GM23338 (cell line): Measurements from ENCODE around the gene RPS3A. TPM values are rescaled to one million over a fixed set of nuclear protein-coding genes. Genes with fewer than 3 reads are reported as not detected.

Source experiments
- ATAC-seq: fragments of 200-7000 bp; cut with Tn5 transposase; 3 replicates; pipeline ENCODE4 v1.9.1; 2020
- DNase-seq: peaks from one replicate; pipeline ENCODE4 v3.0.0-alpha.2; 2015; ENCODE audit warnings: low spot score
- H2AFZ ChIP-seq: fragments of 200-600 bp; sonication (generic); 2 replicates; pipeline ENCODE4 v1.8.0; 2016; ENCODE audit warnings: antibody characterized with exemption, mild to moderate bottlenecking, moderate library complexity
- H3F3A ChIP-seq: fragments of 200-600 bp; sonication (generic); replicated peaks from 2 replicates; pipeline ENCODE4 v1.8.0; 2017; ENCODE audit warnings: antibody characterized with exemption, mixed run types, low read depth
- H3K27ac ChIP-seq: fragments of 200-600 bp; sonication (generic); 2 replicates; pipeline ENCODE4 v1.6.1; 2016; ENCODE audit warnings: low read depth
- H3K27me3 ChIP-seq: fragments of 200-600 bp; sonication (generic); 2 replicates; pipeline ENCODE4 v1.8.0; 2016; ENCODE audit warnings: mild to moderate bottlenecking, mixed run types, moderate library complexity; ENCODE audit not compliant: insufficient read depth
- H3K36me3 ChIP-seq: fragments of 200-600 bp; sonication (generic); 2 replicates; pipeline ENCODE4 v1.8.0; 2016; ENCODE audit warnings: mild to moderate bottlenecking; ENCODE audit not compliant: insufficient read depth
- H3K4me1 ChIP-seq: fragments of 200-600 bp; sonication (generic); 2 replicates; pipeline ENCODE4 v1.8.0; 2016; ENCODE audit warnings: mild to moderate bottlenecking, moderate library complexity; ENCODE audit not compliant: insufficient read depth
- H3K4me2 ChIP-seq: fragments of 200-600 bp; sonication (generic); 2 replicates; pipeline ENCODE4 v1.7.1; 2017; ENCODE audit warnings: mixed run types
- H3K4me3 ChIP-seq: fragments of 200-600 bp; sonication (generic); 2 replicates; pipeline ENCODE4 v1.6.1; 2016; ENCODE audit warnings: mixed run types
- H3K79me2 ChIP-seq: fragments of 200-600 bp; sonication (generic); replicated peaks from 2 replicates; pipeline ENCODE4 v1.8.0; 2017; ENCODE audit warnings: mild to moderate bottlenecking; ENCODE audit not compliant: insufficient read depth
- H3K9me2 ChIP-seq: fragments of 200-600 bp; sonication (generic); 2 replicates; pipeline ENCODE4 v1.8.0; 2017; ENCODE audit not compliant: insufficient read depth
- H4K20me1 ChIP-seq: fragments of 200-600 bp; sonication (generic); replicated peaks from 2 replicates; pipeline ENCODE4 v1.8.0; 2017; ENCODE audit warnings: mild to moderate bottlenecking; ENCODE audit not compliant: insufficient read depth
- H3K27ac Mint-ChIP-seq: 2 replicates; pipeline ENCODE4 v1.8.0; 2020; ENCODE audit warnings: inconsistent platforms, mild to moderate bottlenecking, moderate library complexity, mixed read lengths
- H3K27me3 Mint-ChIP-seq: 3 replicates; pipeline ENCODE4 v1.8.0; 2022; ENCODE audit warnings: low read depth, mild to moderate bottlenecking, moderate library complexity, mixed read lengths, inconsistent platforms; ENCODE audit not compliant: insufficient read depth, poor library complexity
- H3K36me3 Mint-ChIP-seq: 3 replicates; pipeline ENCODE4 v1.8.0; 2021; ENCODE audit warnings: low read depth, mild to moderate bottlenecking, inconsistent platforms, moderate library complexity, mixed read lengths
- H3K4me1 Mint-ChIP-seq: 3 replicates; pipeline ENCODE4 v1.8.0; 2020; ENCODE audit warnings: mild to moderate bottlenecking, inconsistent platforms, mixed read lengths
- H3K4me3 Mint-ChIP-seq: 3 replicates; pipeline ENCODE4 v1.8.0; 2021; ENCODE audit warnings: moderate library complexity, mild to moderate bottlenecking, inconsistent platforms, mixed read lengths
- H3K9me3 Mint-ChIP-seq: 3 replicates; pipeline ENCODE4 v1.8.0; 2020; ENCODE audit warnings: moderate library complexity, mild to moderate bottlenecking, inconsistent platforms, mixed read lengths
- CREB1 ChIP-seq: fragments of 250-450 bp; sonication (Bioruptor Pico); IDR thresholded peaks from 2 replicates; pipeline ENCODE4 v1.5.0; 2020; ENCODE audit warnings: low read depth, mild to moderate bottlenecking, moderate library complexity
- CTCF ChIP-seq, 2 experiments: fragments of 200-600 bp in 1 of 2; sonication (generic) in 1 of 2; conservative IDR thresholded peaks; 2 replicates each; pipeline versions ENCODE4 v1.5.1 to v1.6.1; 2016 to 2017; ENCODE audit warnings: antibody characterized with exemption in 2 of 2, low read depth in 2 of 2, mild to moderate bottlenecking in 2 of 2, moderate library complexity in 1 of 2
- EZH2 ChIP-seq: fragments of 200-600 bp; sonication (generic); IDR thresholded peaks from one replicate; pipeline ENCODE4 v1.8.0; 2017; ENCODE audit warnings: antibody characterized with exemption, mild to moderate bottlenecking, low read depth; ENCODE audit not compliant: unreplicated experiment
- JUNB ChIP-seq: IDR thresholded peaks from one replicate; pipeline ENCODE4 v1.6.1; 2016; ENCODE audit warnings: antibody characterized with exemption; ENCODE audit not compliant: unreplicated experiment
- NANOG ChIP-seq: IDR thresholded peaks from 2 replicates; pipeline ENCODE4 v1.6.1; 2016; ENCODE audit warnings: antibody characterized with exemption, borderline replicate concordance
- POLR2AphosphoS5 ChIP-seq: IDR thresholded peaks from 2 replicates; pipeline ENCODE4 v1.6.1; 2016; ENCODE audit warnings: antibody characterized with exemption, low read depth
- ZNF331 ChIP-seq: fragments of 250-450 bp; sonication (Bioruptor Pico); IDR thresholded peaks from 2 replicates; pipeline ENCODE4 v1.5.0; 2020; ENCODE audit warnings: low read depth, mild to moderate bottlenecking, moderate library complexity
- polyA plus RNA-seq: library from polyadenylated mRNA; unstranded; fragments of >200 nt; fragmentation: Nextera tagmentation; extraction: Ambion mirVana; gene quantifications from 2 replicates; pipeline ENCODE4 v1.2.1, GENCODE V29; 2016
- total RNA-seq: library from RNA; depleted of rRNA; stranded (reverse); fragments of >200 nt; shearing (Covaris generic); gene quantifications from 2 replicates; pipeline ENCODE4 v1.2.3, GENCODE V29; 2014
- TF ChIP-seq, protein P1 (sequence below): IDR thresholded peaks from one replicate; pipeline ENCODE4 v1.6.1; 2018; ENCODE audit warnings: antibody characterized with exemption; ENCODE audit not compliant: unreplicated experiment
- TF ChIP-seq, protein P2 (sequence below): fragments of 250-450 bp; sonication (Bioruptor Pico); IDR thresholded peaks from 2 replicates; pipeline ENCODE4 v1.5.0; 2020; ENCODE audit warnings: mild to moderate bottlenecking, moderate library complexity

The RPS3A gene
- total and polyA plus RNA-seq, 2 experiments from 2014 or later = 2,486 to 3,506 TPM

DNA sequence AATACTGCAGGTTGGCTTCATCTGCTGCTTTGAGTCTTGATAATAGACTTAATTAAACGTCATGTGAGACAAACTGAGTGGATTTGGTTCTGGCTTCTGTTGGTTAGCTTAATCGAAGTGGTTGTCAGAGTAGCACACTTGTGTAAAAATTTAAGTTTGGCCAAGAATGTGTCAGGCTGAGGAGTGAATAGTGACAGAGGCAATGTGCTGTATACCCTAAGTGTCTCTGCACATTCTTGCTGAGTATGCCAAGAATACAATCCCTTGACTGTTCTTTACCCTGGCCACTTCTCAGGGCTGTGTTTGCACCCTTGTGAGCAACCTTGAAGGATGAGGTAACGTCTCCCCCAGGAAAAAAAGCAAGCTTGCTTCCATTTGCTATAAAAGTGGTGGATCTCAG is 14.9 kb downstream of the RPS3A start:
- H3K27ac Mint-ChIP-seq = no peak overlapping the region
- no peak for TF ChIP-seq NANOG
- TF ChIP-seq, protein P1, sequence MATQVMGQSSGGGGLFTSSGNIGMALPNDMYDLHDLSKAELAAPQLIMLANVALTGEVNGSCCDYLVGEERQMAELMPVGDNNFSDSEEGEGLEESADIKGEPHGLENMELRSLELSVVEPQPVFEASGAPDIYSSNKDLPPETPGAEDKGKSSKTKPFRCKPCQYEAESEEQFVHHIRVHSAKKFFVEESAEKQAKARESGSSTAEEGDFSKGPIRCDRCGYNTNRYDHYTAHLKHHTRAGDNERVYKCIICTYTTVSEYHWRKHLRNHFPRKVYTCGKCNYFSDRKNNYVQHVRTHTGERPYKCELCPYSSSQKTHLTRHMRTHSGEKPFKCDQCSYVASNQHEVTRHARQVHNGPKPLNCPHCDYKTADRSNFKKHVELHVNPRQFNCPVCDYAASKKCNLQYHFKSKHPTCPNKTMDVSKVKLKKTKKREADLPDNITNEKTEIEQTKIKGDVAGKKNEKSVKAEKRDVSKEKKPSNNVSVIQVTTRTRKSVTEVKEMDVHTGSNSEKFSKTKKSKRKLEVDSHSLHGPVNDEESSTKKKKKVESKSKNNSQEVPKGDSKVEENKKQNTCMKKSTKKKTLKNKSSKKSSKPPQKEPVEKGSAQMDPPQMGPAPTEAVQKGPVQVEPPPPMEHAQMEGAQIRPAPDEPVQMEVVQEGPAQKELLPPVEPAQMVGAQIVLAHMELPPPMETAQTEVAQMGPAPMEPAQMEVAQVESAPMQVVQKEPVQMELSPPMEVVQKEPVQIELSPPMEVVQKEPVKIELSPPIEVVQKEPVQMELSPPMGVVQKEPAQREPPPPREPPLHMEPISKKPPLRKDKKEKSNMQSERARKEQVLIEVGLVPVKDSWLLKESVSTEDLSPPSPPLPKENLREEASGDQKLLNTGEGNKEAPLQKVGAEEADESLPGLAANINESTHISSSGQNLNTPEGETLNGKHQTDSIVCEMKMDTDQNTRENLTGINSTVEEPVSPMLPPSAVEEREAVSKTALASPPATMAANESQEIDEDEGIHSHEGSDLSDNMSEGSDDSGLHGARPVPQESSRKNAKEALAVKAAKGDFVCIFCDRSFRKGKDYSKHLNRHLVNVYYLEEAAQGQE = no peak
- H3K27me3 ChIP-seq = no peaks in the 10 kb centered on the region
- H3K36me3 ChIP-seq = no peaks in the 10 kb centered on the region; the same call in none of the 2 replicates
- H3K79me2 ChIP-seq = no peaks in the 10 kb centered on the region
- peaks cover 4% of the 10 kb centered on the region for H4K20me1 ChIP-seq
- no peaks in the 10 kb centered on the region for H3K4me1 Mint-ChIP-seq
- H3K4me2 ChIP-seq = no peak overlapping the region
- H3K4me3 ChIP-seq = no peak overlapping the region
- no peaks in the 10 kb centered on the region for H3K9me3 Mint-ChIP-seq
- H3K27me3 Mint-ChIP-seq = peaks cover 8% of the 10 kb centered on the region
- H3K36me3 Mint-ChIP-seq = peaks cover 24% of the 10 kb centered on the region; the same call in 2 of the 3 replicates
- no peak overlapping the region for H2AFZ ChIP-seq
- peaks cover 4% of the 10 kb centered on the region; the same call in 1 of the 2 replicates for H3K9me2 ChIP-seq
- ATAC-seq (no peak), DNase-seq (no peak)
- H3K27ac ChIP-seq = peak overlapping the region; percentile 34; the same call in 1 of the 2 replicates
- no peaks in the 10 kb centered on the region for H3K4me1 ChIP-seq
- H3F3A ChIP-seq = peaks cover 19% of the 10 kb centered on the region; the same call in 1 of the 2 replicates
- no peak overlapping the region for H3K4me3 Mint-ChIP-seq

DNA sequence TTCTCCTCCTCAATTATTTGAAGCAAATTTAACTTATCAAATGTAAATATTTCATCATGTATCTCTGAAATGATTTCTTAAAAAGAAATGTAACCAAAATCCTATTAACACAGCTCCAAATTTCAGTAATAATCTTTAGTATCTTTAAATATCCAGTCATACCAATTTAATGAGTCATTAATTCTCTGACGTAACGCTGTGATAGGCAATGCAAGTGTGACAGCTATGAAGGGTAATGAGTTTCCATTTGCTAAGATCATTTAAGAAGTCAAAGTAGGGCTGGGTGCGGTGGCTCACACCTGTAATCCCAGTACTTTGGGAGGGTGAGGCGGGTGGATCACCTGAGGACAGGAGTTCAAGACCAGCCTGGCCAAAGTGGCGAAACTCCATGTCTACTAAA is 15.6 kb downstream of the RPS3A start:
- DNase-seq = no peak
- Mint-ChIP-seq H3K36me3 (peaks cover 26% of the 10 kb centered on the region), H3K4me3 (no peak overlapping the region), H3K27ac (no peak overlapping the region), H3K9me3 (no peaks in the 10 kb centered on the region), H3K27me3 (peaks cover 8% of the 10 kb centered on the region), H3K4me1 (no peaks in the 10 kb centered on the region)
- Histone ChIP-seq H3K4me1 (no peaks in the 10 kb centered on the region), H2AFZ (no peak overlapping the region), H4K20me1 (peaks cover 4% of the 10 kb centered on the region), H3K27ac (no peak overlapping the region), H3K4me3 (no peak overlapping the region), H3K36me3 (no peaks in the 10 kb centered on the region; the same call in none of the 2 replicates), H3K9me2 (peaks cover 4% of the 10 kb centered on the region; the same call in 1 of the 2 replicates), H3K27me3 (no peaks in the 10 kb centered on the region), H3F3A (peaks cover 17% of the 10 kb centered on the region; the same call in 1 of the 2 replicates), H3K79me2 (no peaks in the 10 kb centered on the region), H3K4me2 (no peak overlapping the region)
- no peak for ATAC-seq
- TF ChIP-seq POLR2AphosphoS5 (no peak), NANOG (no peak), CREB1 (CRISPR knock-in tag) (no peak), EZH2 (no peak), ZNF331 (CRISPR knock-in tag) (no peak), CTCF (conservative IDR thresholded peaks at IDR 0.05; ENCODE audit: low read depth in 2 of 2) (no peak), JUNB (no peak)
- TF ChIP-seq, protein P2, sequence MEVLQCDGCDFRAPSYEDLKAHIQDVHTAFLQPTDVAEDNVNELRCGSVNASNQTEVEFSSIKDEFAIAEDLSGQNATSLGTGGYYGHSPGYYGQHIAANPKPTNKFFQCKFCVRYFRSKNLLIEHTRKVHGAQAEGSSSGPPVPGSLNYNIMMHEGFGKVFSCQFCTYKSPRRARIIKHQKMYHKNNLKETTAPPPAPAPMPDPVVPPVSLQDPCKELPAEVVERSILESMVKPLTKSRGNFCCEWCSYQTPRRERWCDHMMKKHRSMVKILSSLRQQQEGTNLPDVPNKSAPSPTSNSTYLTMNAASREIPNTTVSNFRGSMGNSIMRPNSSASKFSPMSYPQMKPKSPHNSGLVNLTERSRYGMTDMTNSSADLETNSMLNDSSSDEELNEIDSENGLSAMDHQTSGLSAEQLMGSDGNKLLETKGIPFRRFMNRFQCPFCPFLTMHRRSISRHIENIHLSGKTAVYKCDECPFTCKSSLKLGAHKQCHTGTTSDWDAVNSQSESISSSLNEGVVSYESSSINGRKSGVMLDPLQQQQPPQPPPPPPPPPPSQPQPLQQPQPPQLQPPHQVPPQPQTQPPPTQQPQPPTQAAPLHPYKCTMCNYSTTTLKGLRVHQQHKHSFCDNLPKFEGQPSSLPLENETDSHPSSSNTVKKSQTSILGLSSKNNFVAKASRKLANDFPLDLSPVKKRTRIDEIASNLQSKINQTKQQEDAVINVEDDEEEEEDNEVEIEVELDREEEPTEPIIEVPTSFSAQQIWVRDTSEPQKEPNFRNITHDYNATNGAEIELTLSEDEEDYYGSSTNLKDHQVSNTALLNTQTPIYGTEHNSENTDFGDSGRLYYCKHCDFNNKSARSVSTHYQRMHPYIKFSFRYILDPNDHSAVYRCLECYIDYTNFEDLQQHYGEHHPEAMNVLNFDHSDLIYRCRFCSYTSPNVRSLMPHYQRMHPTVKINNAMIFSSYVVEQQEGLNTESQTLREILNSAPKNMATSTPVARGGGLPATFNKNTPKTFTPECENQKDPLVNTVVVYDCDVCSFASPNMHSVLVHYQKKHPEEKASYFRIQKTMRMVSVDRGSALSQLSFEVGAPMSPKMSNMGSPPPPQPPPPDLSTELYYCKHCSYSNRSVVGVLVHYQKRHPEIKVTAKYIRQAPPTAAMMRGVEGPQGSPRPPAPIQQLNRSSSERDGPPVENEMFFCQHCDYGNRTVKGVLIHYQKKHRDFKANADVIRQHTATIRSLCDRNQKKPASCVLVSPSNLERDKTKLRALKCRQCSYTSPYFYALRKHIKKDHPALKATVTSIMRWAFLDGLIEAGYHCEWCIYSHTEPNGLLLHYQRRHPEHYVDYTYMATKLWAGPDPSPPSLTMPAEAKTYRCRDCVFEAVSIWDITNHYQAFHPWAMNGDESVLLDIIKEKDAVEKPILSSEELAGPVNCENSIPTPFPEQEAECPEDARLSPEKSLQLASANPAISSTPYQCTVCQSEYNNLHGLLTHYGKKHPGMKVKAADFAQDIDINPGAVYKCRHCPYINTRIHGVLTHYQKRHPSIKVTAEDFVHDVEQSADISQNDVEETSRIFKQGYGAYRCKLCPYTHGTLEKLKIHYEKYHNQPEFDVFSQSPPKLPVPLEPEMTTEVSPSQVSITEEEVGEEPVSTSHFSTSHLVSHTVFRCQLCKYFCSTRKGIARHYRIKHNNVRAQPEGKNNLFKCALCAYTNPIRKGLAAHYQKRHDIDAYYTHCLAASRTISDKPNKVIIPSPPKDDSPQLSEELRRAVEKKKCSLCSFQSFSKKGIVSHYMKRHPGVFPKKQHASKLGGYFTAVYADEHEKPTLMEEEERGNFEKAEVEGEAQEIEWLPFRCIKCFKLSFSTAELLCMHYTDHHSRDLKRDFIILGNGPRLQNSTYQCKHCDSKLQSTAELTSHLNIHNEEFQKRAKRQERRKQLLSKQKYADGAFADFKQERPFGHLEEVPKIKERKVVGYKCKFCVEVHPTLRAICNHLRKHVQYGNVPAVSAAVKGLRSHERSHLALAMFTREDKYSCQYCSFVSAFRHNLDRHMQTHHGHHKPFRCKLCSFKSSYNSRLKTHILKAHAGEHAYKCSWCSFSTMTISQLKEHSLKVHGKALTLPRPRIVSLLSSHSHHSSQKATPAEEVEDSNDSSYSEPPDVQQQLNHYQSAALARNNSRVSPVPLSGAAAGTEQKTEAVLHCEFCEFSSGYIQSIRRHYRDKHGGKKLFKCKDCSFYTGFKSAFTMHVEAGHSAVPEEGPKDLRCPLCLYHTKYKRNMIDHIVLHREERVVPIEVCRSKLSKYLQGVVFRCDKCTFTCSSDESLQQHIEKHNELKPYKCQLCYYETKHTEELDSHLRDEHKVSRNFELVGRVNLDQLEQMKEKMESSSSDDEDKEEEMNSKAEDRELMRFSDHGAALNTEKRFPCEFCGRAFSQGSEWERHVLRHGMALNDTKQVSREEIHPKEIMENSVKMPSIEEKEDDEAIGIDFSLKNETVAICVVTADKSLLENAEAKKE (CRISPR knock-in tag) = no peak
